Measurements from ENCODE around the gene PLCH1.

PLCH1 gene

DNA sequence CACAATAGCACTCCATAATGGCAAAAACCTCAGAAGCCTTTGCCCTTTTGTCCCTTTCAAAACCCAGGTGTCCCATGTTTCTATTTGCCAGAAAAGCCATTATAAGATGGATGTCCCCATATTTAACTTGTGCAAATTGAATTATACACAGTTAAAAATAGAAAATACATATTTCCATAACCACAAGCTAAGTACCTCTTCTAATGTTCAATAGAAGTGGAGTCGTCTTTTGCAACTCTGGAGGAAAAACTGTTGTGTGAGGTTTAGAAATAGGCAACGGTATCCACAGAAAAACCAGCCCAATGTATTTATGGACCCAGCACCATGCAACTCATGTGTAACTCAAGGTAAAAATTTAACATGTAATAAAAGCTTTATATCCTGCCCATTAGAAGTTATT lies 367.8 kb downstream of the PLCH1 start:
- Histone ChIP-seq H3K9me3 (no peaks in the 10 kb centered on the region), H3K27ac (no peak overlapping the region), H3K4me1 (ENCODE audit: control insufficient read depth in 1 of 2, insufficient read depth in 1 of 2, low read depth in 1 of 2, low read length in 1 of 2) (no peaks in the 10 kb centered on the region), H3K4me3 (ENCODE audit: low read depth in 1 of 2, low read length in 1 of 2) (no peak overlapping the region), H3K36me3 (no peaks in the 10 kb centered on the region), H3K27me3 (no peaks in the 10 kb centered on the region)
- TF ChIP-seq, protein P1, sequence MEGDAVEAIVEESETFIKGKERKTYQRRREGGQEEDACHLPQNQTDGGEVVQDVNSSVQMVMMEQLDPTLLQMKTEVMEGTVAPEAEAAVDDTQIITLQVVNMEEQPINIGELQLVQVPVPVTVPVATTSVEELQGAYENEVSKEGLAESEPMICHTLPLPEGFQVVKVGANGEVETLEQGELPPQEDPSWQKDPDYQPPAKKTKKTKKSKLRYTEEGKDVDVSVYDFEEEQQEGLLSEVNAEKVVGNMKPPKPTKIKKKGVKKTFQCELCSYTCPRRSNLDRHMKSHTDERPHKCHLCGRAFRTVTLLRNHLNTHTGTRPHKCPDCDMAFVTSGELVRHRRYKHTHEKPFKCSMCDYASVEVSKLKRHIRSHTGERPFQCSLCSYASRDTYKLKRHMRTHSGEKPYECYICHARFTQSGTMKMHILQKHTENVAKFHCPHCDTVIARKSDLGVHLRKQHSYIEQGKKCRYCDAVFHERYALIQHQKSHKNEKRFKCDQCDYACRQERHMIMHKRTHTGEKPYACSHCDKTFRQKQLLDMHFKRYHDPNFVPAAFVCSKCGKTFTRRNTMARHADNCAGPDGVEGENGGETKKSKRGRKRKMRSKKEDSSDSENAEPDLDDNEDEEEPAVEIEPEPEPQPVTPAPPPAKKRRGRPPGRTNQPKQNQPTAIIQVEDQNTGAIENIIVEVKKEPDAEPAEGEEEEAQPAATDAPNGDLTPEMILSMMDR (IDR thresholded peaks at IDR 0.05), result no peak

DNA sequence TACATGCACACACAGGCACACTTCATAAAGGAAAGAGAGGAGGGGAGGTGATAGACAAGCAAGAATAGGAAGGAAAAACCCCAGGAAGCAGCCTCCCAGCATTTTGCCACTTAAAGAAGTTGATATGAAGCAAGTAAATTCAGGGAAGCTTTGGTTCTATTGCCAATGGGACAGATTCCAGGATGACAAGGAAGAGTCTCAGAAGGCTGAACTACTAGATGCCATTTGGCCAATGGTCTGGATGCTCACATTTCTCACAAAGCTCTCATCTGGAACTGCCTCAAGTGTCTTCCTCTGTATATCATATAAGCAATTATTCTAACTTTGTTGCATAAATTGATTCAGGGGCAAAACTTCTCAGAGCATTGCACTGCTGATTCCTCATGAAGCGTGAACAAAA lies 372.6 kb downstream of the PLCH1 start:
- no peaks in the 10 kb centered on the region for H3K4me1 ChIP-seq (ENCODE audit: control insufficient read depth in 1 of 2, insufficient read depth in 1 of 2, low read depth in 1 of 2, low read length in 1 of 2)
- no peaks in the 10 kb centered on the region for H3K36me3 ChIP-seq
- H3K9me3 ChIP-seq, result no peaks in the 10 kb centered on the region
- TF ChIP-seq, protein P1 (IDR thresholded peaks at IDR 0.05), result no peak
- H3K27me3 ChIP-seq, result no peaks in the 10 kb centered on the region
- no peak overlapping the region for H3K27ac ChIP-seq
- H3K4me3 ChIP-seq (ENCODE audit: low read depth in 1 of 2, low read length in 1 of 2), result no peak overlapping the region

DNA sequence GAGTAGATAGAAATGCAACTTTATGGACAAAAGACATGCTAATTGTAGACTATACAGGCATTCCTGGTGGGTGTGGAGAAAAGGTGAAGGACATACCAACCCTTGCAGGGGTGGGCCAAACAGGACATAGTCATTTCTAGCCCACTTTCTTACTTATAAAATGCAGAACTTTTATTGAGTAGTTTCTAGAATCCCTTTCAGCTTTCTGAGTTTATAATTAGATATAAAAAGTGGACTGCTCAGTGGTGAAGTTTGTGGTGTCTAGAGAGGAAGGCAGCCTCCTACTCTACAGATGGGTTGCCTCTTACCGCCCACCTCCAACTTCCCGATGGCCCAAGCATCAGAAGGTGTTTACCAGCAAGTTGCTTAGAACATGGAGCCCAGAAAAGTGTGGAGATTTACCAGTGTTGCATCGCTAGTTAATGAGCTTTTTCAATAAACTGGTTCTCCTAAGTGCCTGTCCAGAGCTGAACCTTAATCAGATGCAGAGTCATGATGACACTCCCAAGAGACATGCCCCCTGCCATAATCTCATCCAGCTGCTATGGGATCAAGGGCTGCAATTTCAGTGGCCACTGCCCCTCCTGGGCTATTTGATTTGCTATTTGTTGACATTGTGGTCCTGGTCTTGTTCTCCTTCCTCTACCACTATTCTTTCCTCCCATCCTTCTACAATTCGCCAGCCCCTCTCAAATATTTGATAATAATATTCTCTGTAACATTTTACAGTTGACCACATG lies 373.9 kb downstream of the PLCH1 start:
- Histone ChIP-seq H3K9me3 (no peaks in the 10 kb centered on the region), H3K4me1 (ENCODE audit: control insufficient read depth in 1 of 2, insufficient read depth in 1 of 2, low read depth in 1 of 2, low read length in 1 of 2) (no peaks in the 10 kb centered on the region), H3K27ac (no peak overlapping the region), H3K36me3 (no peaks in the 10 kb centered on the region), H3K27me3 (no peaks in the 10 kb centered on the region), H3K4me3 (ENCODE audit: low read depth in 1 of 2, low read length in 1 of 2) (no peak overlapping the region)
- TF ChIP-seq, protein P1 (IDR thresholded peaks at IDR 0.05), result no peak

DNA sequence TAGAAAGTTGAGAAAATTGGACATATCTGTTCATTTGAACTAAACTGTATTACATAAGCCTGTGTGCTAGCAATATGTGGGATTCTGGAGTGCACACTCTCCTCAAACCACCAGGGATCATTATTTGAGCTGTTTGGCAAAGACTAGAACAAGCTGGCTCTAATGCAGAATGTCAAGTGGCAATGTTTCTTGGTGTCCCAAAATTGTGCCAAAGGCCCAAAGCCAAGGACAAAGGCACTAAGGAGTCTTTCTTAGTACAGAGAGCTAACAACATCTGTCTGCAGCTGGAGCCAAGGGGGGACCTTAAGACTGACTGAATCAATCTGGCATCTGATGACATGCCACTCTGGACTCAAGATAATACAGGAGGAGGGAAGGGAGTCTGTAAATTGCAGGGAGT lies 374.7 kb downstream of the PLCH1 start:
- Histone ChIP-seq H3K4me3 (ENCODE audit: low read depth in 1 of 2, low read length in 1 of 2) (no peak overlapping the region), H3K9me3 (peaks cover 4% of the 10 kb centered on the region), H3K4me1 (ENCODE audit: control insufficient read depth in 1 of 2, insufficient read depth in 1 of 2, low read depth in 1 of 2, low read length in 1 of 2) (no peaks in the 10 kb centered on the region), H3K36me3 (no peaks in the 10 kb centered on the region), H3K27ac (no peak overlapping the region), H3K27me3 (no peaks in the 10 kb centered on the region)
- TF ChIP-seq, protein P1 (IDR thresholded peaks at IDR 0.05), result no peak

DNA sequence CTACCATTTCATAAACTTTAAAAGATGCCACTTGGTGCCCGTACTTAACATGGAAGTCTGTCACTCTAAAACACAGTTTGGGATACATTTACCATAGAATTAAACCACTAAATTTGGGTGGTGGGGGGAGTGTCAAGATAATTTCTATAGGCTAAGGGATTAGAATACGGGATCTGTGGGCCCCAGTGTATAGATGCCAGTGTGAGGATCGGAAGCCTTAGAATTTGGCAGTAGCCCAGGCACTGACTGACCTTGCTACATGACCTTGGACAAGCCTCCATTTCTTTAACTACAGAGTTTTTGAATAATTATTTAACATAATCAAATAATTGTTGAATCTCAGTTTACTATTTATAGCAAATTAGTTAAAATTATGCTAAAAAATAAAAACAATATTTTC lies 375.1 kb downstream of the PLCH1 start:
- H3K27me3 ChIP-seq, result no peaks in the 10 kb centered on the region
- TF ChIP-seq, protein P1 (IDR thresholded peaks at IDR 0.05), result no peak
- H3K4me1 ChIP-seq (ENCODE audit: control insufficient read depth in 1 of 2, insufficient read depth in 1 of 2, low read depth in 1 of 2, low read length in 1 of 2), result no peaks in the 10 kb centered on the region
- H3K36me3 ChIP-seq, result no peaks in the 10 kb centered on the region
- H3K4me3 ChIP-seq (ENCODE audit: low read depth in 1 of 2, low read length in 1 of 2), result no peak overlapping the region
- H3K9me3 ChIP-seq, result peaks cover 4% of the 10 kb centered on the region
- H3K27ac ChIP-seq, result no peak overlapping the region

Data from neutrophil (primary cell).